HL-60 (cell line): ENCODE measurements around the gene FCN3.

Experiments used
- CTCF ChIP-seq: IDR thresholded peaks from one replicate; pipeline ENCODE4 v1.5.1; 2011; ENCODE audit warnings: low read length, control low read depth, inconsistent platforms; ENCODE audit not compliant: insufficient read depth
- REST ChIP-seq: IDR thresholded peaks from 2 replicates; pipeline ENCODE4 v1.6.1; 2012; ENCODE audit warnings: low read depth; ENCODE audit not compliant: insufficient replicate concordance

- no peak for TF ChIP-seq REST
- no peak for TF ChIP-seq CTCF
Measured at GRCh38 chr1:27359822-27360158, 14.8 kb downstream of the FCN3 start.
